ACC112 (cell line): ENCODE measurements around the gene DNPH1.

Source experiments
- H2AFZ ChIP-seq: fragments of 200-600 bp; sonication (generic); one replicate; pipeline ENCODE4 v1.6.0; 2017; ENCODE audit warnings: antibody characterized with exemption, low read length; ENCODE audit not compliant: unreplicated experiment
- H3K27ac ChIP-seq: fragments of 200-600 bp; sonication (generic); 2 replicates; pipeline ENCODE4 v1.5.1; 2014; ENCODE audit warnings: low read depth, mild to moderate bottlenecking, antibody characterized with exemption, low read length, moderate library complexity
- H3K27me3 ChIP-seq: fragments of 200-600 bp; sonication (generic); 2 replicates; pipeline ENCODE4 v1.6.1; 2014; ENCODE audit warnings: mild to moderate bottlenecking, antibody characterized with exemption, low read length, moderate library complexity, mixed read lengths; ENCODE audit not compliant: insufficient read depth
- H3K36me3 ChIP-seq: fragments of 200-600 bp; sonication (generic); 2 replicates; pipeline ENCODE4 v1.6.1; 2016; ENCODE audit warnings: mild to moderate bottlenecking, antibody characterized with exemption, low read length, moderate library complexity, mixed read lengths; ENCODE audit not compliant: insufficient read depth
- H3K4me1 ChIP-seq: fragments of 200-600 bp; sonication (generic); one replicate; pipeline ENCODE4 v1.6.1; 2016; ENCODE audit warnings: low read length, mixed read lengths; ENCODE audit not compliant: insufficient read depth, unreplicated experiment, control insufficient read depth
- H3K4me3 ChIP-seq: fragments of 200-600 bp; sonication (generic); 2 replicates; pipeline ENCODE4 v1.5.1; 2014; ENCODE audit warnings: mild to moderate bottlenecking, low read depth, low read length
- H3K79me2 ChIP-seq: fragments of 200-600 bp; sonication (generic); one replicate; pipeline ENCODE4 v1.6.0; 2016; ENCODE audit warnings: low read length; ENCODE audit not compliant: control insufficient read depth, unreplicated experiment, insufficient read depth

Gene DNPH1

GRCh38 chr6:43188426-43188825 is 40.9 kb downstream of the DNPH1 start:
- peaks cover under 1% of the 10 kb centered on the region for H3K4me1 ChIP-seq
- H3K27ac ChIP-seq, result no peak overlapping the region
- no peaks in the 10 kb centered on the region for H3K27me3 ChIP-seq
- no peak overlapping the region for H3K4me3 ChIP-seq
- peaks cover 16% of the 10 kb centered on the region; the same call in 1 of the 2 replicates for H3K36me3 ChIP-seq
- no peaks in the 10 kb centered on the region for H3K79me2 ChIP-seq
- no peak overlapping the region for H2AFZ ChIP-seq

- Histone ChIP-seq H3K36me3 (peaks cover 16% of the 10 kb centered on the region; the same call in 1 of the 2 replicates), H3K27me3 (no peaks in the 10 kb centered on the region), H3K27ac (no peak overlapping the region), H3K79me2 (no peaks in the 10 kb centered on the region), H2AFZ (no peak overlapping the region), H3K4me1 (peaks cover 7% of the 10 kb centered on the region), H3K4me3 (no peak overlapping the region)
These were observed 41.5 kb downstream of the DNPH1 start for GRCh38 chr6:43187821-43188220.

GRCh38 chr6:43186706-43187105 is 42.6 kb downstream of the DNPH1 start:
- H3K79me2 ChIP-seq, result peaks cover 3% of the 10 kb centered on the region
- H3K36me3 ChIP-seq, result peaks cover 16% of the 10 kb centered on the region; the same call in 1 of the 2 replicates
- no peak overlapping the region for H3K4me3 ChIP-seq
- no peak overlapping the region for H3K27ac ChIP-seq
- H3K4me1 ChIP-seq, result peaks cover 12% of the 10 kb centered on the region
- H3K27me3 ChIP-seq, result no peaks in the 10 kb centered on the region
- H2AFZ ChIP-seq, result no peak overlapping the region

GRCh38 chr6:43186019-43186418 is 43.3 kb downstream of the DNPH1 start:
- Histone ChIP-seq H3K4me1 (peaks cover 19% of the 10 kb centered on the region), H3K4me3 (no peak overlapping the region), H3K27me3 (no peaks in the 10 kb centered on the region), H3K27ac (no peak overlapping the region), H3K36me3 (peaks cover 16% of the 10 kb centered on the region; the same call in 1 of the 2 replicates), H3K79me2 (peaks cover 3% of the 10 kb centered on the region), H2AFZ (no peak overlapping the region)

GRCh38 chr6:43185391-43185985 is 43.8 kb downstream of the DNPH1 start:
- H3K36me3 ChIP-seq, result peaks cover 16% of the 10 kb centered on the region; the same call in 1 of the 2 replicates
- H3K4me1 ChIP-seq, result peaks cover 22% of the 10 kb centered on the region
- no peak overlapping the region for H3K4me3 ChIP-seq
- H2AFZ ChIP-seq, result no peak overlapping the region
- peaks cover 3% of the 10 kb centered on the region for H3K79me2 ChIP-seq
- no peak overlapping the region for H3K27ac ChIP-seq
- no peaks in the 10 kb centered on the region for H3K27me3 ChIP-seq

- Histone ChIP-seq H3K27ac (no peak overlapping the region), H3K36me3 (peaks cover 16% of the 10 kb centered on the region; the same call in 1 of the 2 replicates), H3K4me3 (no peak overlapping the region), H2AFZ (no peak overlapping the region), H3K79me2 (peaks cover 3% of the 10 kb centered on the region), H3K4me1 (peaks cover 22% of the 10 kb centered on the region), H3K27me3 (no peaks in the 10 kb centered on the region)
These were observed 44.9 kb downstream of the DNPH1 start for GRCh38 chr6:43184268-43184985.

GRCh38 chr6:43183441-43183840 is 45.8 kb downstream of the DNPH1 start:
- peak overlapping the region; percentile 78; the same call in 1 of the 2 replicates for H3K4me3 ChIP-seq
- peaks cover 3% of the 10 kb centered on the region for H3K79me2 ChIP-seq
- H3K27me3 ChIP-seq, result no peaks in the 10 kb centered on the region
- H2AFZ ChIP-seq, result no peak overlapping the region
- peaks cover 16% of the 10 kb centered on the region; the same call in 1 of the 2 replicates for H3K36me3 ChIP-seq
- peaks cover 22% of the 10 kb centered on the region for H3K4me1 ChIP-seq
- no peak overlapping the region for H3K27ac ChIP-seq

GRCh38 chr6:43181942-43182860 is 47.1 kb downstream of the DNPH1 start, which contains the start of gene CUL9:
Gene CUL9, plus strand, starts transcription at chr6:43182196. Its CDS starts 2,115 bp downstream, at chr6:43184311.
- peak within 1 kb of the TSS; percentile 44 for H2AFZ ChIP-seq
- H3K27ac ChIP-seq, result peak within 1 kb of the TSS; percentile 2
- peaks cover 3% of the 10 kb centered on the region for H3K79me2 ChIP-seq
- H3K36me3 ChIP-seq, result peaks cover 8% of the 10 kb centered on the region; the same call in 1 of the 2 replicates
- H3K27me3 ChIP-seq, result no peaks in the 10 kb centered on the region
- H3K4me1 ChIP-seq, result peaks cover 22% of the 10 kb centered on the region
- peak within 1 kb of the TSS; percentile 78 for H3K4me3 ChIP-seq

GRCh38 chr6:43181621-43181941 is 47.7 kb downstream of the DNPH1 start:
- Histone ChIP-seq H3K27me3 (no peaks in the 10 kb centered on the region), H3K4me1 (peaks cover 22% of the 10 kb centered on the region), H2AFZ (peak overlapping the region; percentile 44), H3K79me2 (peaks cover 3% of the 10 kb centered on the region), H3K4me3 (peak overlapping the region; percentile 78), H3K36me3 (peaks cover 4% of the 10 kb centered on the region; the same call in 1 of the 2 replicates), H3K27ac (peak overlapping the region; percentile 2; the same call in 1 of the 2 replicates)

- Histone ChIP-seq H3K79me2 (peaks cover 5% of the 10 kb centered on the region), H3K4me1 (peaks cover 22% of the 10 kb centered on the region), H3K27ac (peak overlapping the region; percentile 2), H2AFZ (no peak overlapping the region), H3K27me3 (no peaks in the 10 kb centered on the region), H3K4me3 (peak overlapping the region; percentile 78; the same call in 1 of the 2 replicates), H3K36me3 (peaks cover 6% of the 10 kb centered on the region; the same call in 1 of the 2 replicates)
These were observed 48.3 kb downstream of the DNPH1 start for GRCh38 chr6:43180985-43181384.
